A549 (cell line): ENCODE data around the gene GATM. TPM values are rescaled to one million over a fixed set of nuclear protein-coding genes. Genes with fewer than 3 reads are reported as not detected.

Source experiments
- ATAC-seq, 2 experiments: fragments of 200-7000 bp in 1 of 2; fragments of >200 bp in 1 of 2; cut with Nextera tagmentation in 1 of 2; cut with Tn5 transposase in 1 of 2; 3 replicates each; pipeline versions ENCODE4 v1.8.0 to v1.9.1; 2018 to 2020; ENCODE audit warnings: mild to moderate bottlenecking in 1 of 2, moderate library complexity in 1 of 2
- CTCF ChIA-PET: fragments of 300-600 bp; sonication (Branson Sonifier 250); formaldehyde crosslinking; extraction: SDS; loops from one replicate; lab custom pipeline; 2021; ENCODE audit warnings: antibody characterized with exemption, inconsistent platforms; lab: Yijun Ruan, JAX
- POLR2A ChIA-PET: fragments of 350-600 bp; formaldehyde crosslinking; extraction: SDS; loops from one replicate; lab custom pipeline; 2021; ENCODE audit warnings: antibody characterized with exemption, inconsistent platforms; lab: Yijun Ruan, JAX
- DNase-seq, 2 experiments: peaks; one replicate each; pipeline versions ENCODE4 v3.0.0 to v3.0.0-alpha.2; 2011 to 2016; ENCODE audit warnings: low read depth in 1 of 2, low spot score in 1 of 2
- FAIRE-seq: peaks from 2 replicates; lab custom pipeline; 2011; peaks lifted over from hg19 to GRCh38; lab: Jason Lieb, UNC
- H3K27ac ChIP-seq, 2 experiments: fragments of >200 bp; sonication (Bioruptor Twin); formaldehyde crosslinking; 3 replicates each; pipeline ENCODE4 v1.5.1; 2016 to 2017
- H3K4me1 ChIP-seq: fragments of >200 bp; sonication (Bioruptor Twin); formaldehyde crosslinking; 3 replicates; pipeline ENCODE4 v1.6.1; 2016
- H3K4me2 ChIP-seq: fragments of >200 bp; sonication (Bioruptor Twin); formaldehyde crosslinking; 3 replicates; pipeline ENCODE4 v1.6.1; 2016
- H3K4me3 ChIP-seq: fragments of >200 bp; sonication (Bioruptor Twin); formaldehyde crosslinking; 3 replicates; pipeline ENCODE4 v1.5.1; 2016
- H3K9me3 ChIP-seq: fragments of >200 bp; sonication (Bioruptor Twin); formaldehyde crosslinking; 3 replicates; pipeline ENCODE4 v1.6.1; 2016
- CBX8 ChIP-seq: fragments of 200-600 bp; sonication (generic); IDR thresholded peaks from 2 replicates; pipeline ENCODE4 v1.6.1; 2016
- CEBPB ChIP-seq, 2 experiments: fragments of >200 bp in 1 of 2; sonication (Bioruptor Twin) in 1 of 2; formaldehyde crosslinking in 1 of 2; IDR thresholded peaks; 2 replicates each; pipeline ENCODE4 v1.6.1; 2012 to 2016
- CHD4 ChIP-seq: fragments of 200-600 bp; sonication (generic); IDR thresholded peaks from 2 replicates; pipeline ENCODE4 v1.6.1; 2016; ENCODE audit warnings: antibody characterized with exemption, mild to moderate bottlenecking, borderline replicate concordance
- ELK1 ChIP-seq: fragments of 150-350 bp; IDR thresholded peaks from 2 replicates; pipeline ENCODE4 v1.6.1; 2014; ENCODE audit warnings: low read depth, mild to moderate bottlenecking, low read length
- GATA3 ChIP-seq: IDR thresholded peaks from 2 replicates; pipeline ENCODE4 v1.6.1; 2012; ENCODE audit warnings: borderline replicate concordance
- HDAC2 ChIP-seq: fragments of 200-600 bp; sonication (generic); IDR thresholded peaks from 2 replicates; pipeline ENCODE4 v1.6.1; 2016
- HOXB5 ChIP-seq: fragments of 250-450 bp; sonication (Bioruptor Pico); IDR thresholded peaks from 2 replicates; pipeline ENCODE4 v1.5.0; 2020; ENCODE audit warnings: mild to moderate bottlenecking, moderate library complexity
- KDM5A ChIP-seq: fragments of 200-600 bp; sonication (generic); IDR thresholded peaks from 2 replicates; pipeline ENCODE4 v1.6.1; 2016; ENCODE audit warnings: antibody characterized with exemption, mild to moderate bottlenecking
- MAFK ChIP-seq: fragments of 450-650 bp; IDR thresholded peaks from 2 replicates; pipeline ENCODE4 v1.6.1; 2014; ENCODE audit not compliant: partially characterized antibody
- MYC ChIP-seq: IDR thresholded peaks from 2 replicates; pipeline ENCODE4 v1.6.1; 2012; ENCODE audit warnings: mild to moderate bottlenecking, inconsistent platforms, low read length, improper control_type of control experiment, borderline replicate concordance
- PBX3 ChIP-seq: IDR thresholded peaks from 2 replicates; pipeline ENCODE4 v1.6.1; 2012
- PHF8 ChIP-seq: fragments of 200-600 bp; sonication (generic); IDR thresholded peaks from 2 replicates; pipeline ENCODE4 v1.6.1; 2016; ENCODE audit warnings: low read depth, mild to moderate bottlenecking, antibody characterized with exemption, moderate library complexity, borderline replicate concordance
- SMC3 ChIP-seq: fragments of >200 bp; sonication (Bioruptor Twin); formaldehyde crosslinking; IDR thresholded peaks from 3 replicates; pipeline ENCODE4 v1.6.1; 2018; ENCODE audit warnings: inconsistent platforms
- WGBS: methylation state at CpG from one replicate; pipeline ENCODE4 v1.1.6; 2017; ENCODE audit errors: missing lambda C conversion rate; 5-methylcytosine and 5-hydroxymethylcytosine counted together
- polyA plus RNA-seq, 4 experiments: library from polyadenylated mRNA; depleted of rRNA in 3 of 4; stranded (reverse); fragments of >200 nt; fragmentation: RNase III in 1 of 4; extraction: RNeasy Plus Mini Kit Qiagen cat#74134 plus additional on column Dnase treatment in 1 of 4; gene quantifications; 2 replicates in 3 of 4; 3 replicates in 1 of 4; pipeline ENCODE4 v1.2.3, GENCODE V29; 2011 to 2017
- TF ChIP-seq, protein P1 (sequence below): IDR thresholded peaks from 2 replicates; pipeline ENCODE4 v1.6.1; 2012; ENCODE audit warnings: low read depth, borderline replicate concordance
- TF ChIP-seq, protein P2 (sequence below): fragments of >200 bp; sonication (Bioruptor Twin); formaldehyde crosslinking; IDR thresholded peaks from 2 replicates; pipeline ENCODE4 v1.6.1; 2016
- TF ChIP-seq, protein P3 (sequence below): fragments of 450-650 bp; IDR thresholded peaks from 2 replicates; pipeline ENCODE4 v1.6.1; 2014; ENCODE audit warnings: antibody characterized with exemption

The GATM gene
- polyA plus RNA-seq, 2 of the 4 experiments (the other 2 are of a cell fraction), result 4.0 to 6.5 TPM

GRCh38 chr15:45385590-45385989 is 7.2 kb upstream of the GATM start:
- Histone ChIP-seq H3K27ac (no peak overlapping the region), H3K9me3 (no peaks in the 10 kb centered on the region), H3K4me2 (no peak overlapping the region), H3K4me3 (no peak overlapping the region), H3K4me1 (peaks cover 7% of the 10 kb centered on the region; the same call in 2 of the 3 replicates)
- DNase-seq (no peak), ATAC-seq (no peak), FAIRE-seq (no peak)
- CTCF ChIA-PET, result no interaction called here
- 59% methylated on average over 1 of the region's 1 CpG for WGBS
- TF ChIP-seq HDAC2 (no peak), HOXB5 (CRISPR knock-in tag) (no peak), SMC3 (no peak), CEBPB (IDR thresholded peaks at IDR 0.05) (no peak), GATA3 (no peak), MAFK (no peak), KDM5A (no peak), ELK1 (no peak), MYC (no peak), CHD4 (no peak), PBX3 (no peak)
- TF ChIP-seq, protein P1, sequence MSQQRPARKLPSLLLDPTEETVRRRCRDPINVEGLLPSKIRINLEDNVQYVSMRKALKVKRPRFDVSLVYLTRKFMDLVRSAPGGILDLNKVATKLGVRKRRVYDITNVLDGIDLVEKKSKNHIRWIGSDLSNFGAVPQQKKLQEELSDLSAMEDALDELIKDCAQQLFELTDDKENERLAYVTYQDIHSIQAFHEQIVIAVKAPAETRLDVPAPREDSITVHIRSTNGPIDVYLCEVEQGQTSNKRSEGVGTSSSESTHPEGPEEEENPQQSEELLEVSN, result no peak
- TF ChIP-seq, protein P2, sequence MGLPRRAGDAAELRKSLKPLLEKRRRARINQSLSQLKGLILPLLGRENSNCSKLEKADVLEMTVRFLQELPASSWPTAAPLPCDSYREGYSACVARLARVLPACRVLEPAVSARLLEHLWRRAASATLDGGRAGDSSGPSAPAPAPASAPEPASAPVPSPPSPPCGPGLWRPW, result no peak
- POLR2A ChIA-PET, result no interaction called here

DNA sequence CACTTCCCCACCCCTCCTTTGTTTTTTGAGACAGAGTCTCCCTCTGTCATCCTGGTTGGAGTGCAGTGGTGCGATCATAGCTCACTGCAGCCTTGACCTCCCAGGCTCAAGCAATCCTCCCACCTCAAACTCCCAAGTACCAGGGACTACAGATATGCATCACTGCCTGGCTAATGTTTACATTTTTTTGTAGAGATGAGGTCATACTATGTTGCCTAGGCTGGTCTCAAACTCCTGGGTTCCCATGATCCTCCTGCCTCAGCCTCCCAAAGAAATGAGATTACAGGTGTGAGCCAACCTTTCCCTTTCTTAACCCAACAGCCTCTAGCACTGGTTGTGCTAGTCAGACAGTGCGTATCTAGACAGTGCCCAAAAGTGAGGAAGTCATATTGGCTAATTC is 6.4 kb upstream of the GATM start:
- CTCF ChIA-PET, result interaction anchor here (2.2 to 2.5 kb wide), 2 partner anchors 15 to 180 kb away, joined by 10 read pairs; no protein-coding TSS in a partner anchor

DNA sequence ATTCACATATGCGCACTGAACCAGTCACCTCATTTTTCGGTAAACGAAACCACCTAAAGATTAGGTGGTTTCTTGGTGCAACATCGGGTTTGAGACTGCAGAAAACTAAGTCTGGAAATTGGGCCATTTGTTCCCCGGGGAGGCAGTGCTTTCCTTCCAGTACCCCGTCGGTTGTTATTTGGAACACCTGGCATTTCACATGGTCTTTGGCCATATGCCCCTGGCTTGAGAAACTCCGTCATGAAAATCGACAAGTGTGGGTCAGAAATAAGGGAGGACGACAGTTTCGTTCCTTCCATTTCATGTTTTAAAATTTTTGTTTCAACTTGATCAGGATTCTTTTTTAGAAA is 544 bp upstream of the GATM start:
- peaks cover 5% of the 10 kb centered on the region; the same call in 1 of the 3 replicates for H3K4me1 ChIP-seq
- no peak for FAIRE-seq
- TF ChIP-seq, protein P3, sequence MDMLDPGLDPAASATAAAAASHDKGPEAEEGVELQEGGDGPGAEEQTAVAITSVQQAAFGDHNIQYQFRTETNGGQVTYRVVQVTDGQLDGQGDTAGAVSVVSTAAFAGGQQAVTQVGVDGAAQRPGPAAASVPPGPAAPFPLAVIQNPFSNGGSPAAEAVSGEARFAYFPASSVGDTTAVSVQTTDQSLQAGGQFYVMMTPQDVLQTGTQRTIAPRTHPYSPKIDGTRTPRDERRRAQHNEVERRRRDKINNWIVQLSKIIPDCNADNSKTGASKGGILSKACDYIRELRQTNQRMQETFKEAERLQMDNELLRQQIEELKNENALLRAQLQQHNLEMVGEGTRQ, result no peak
- TF ChIP-seq, protein P1, result no peak
- no peak for TF ChIP-seq CHD4
- TF ChIP-seq CBX8, result no peak
- no peaks in the 10 kb centered on the region for H3K9me3 ChIP-seq
- H3K4me3 ChIP-seq, result peak overlapping the region; percentile 57
- 74% methylated on average over 11 of the region's 11 CpGs for WGBS
- CTCF ChIA-PET, result interaction anchor here (1.0 to 1.2 kb wide), 2 partner anchors 173 to 216 kb away, joined by 4 to 5 read pairs; no protein-coding TSS in a partner anchor
- no peak for DNase-seq
- peak overlapping the region; percentile 77 to 93; a peak in 5 of 6 replicates for H3K27ac ChIP-seq
- H3K4me2 ChIP-seq, result peak overlapping the region; percentile 99
- POLR2A ChIA-PET, result interaction anchor here (1.5 kb wide), 1 partner anchor 23 kb away, joined by 3 read pairs; a partner anchor contains a TSS
- ATAC-seq, result no peak

More for the DNA sequence above, 6.4 kb upstream of the GATM start:
- Histone ChIP-seq H3K4me1 (peaks cover 7% of the 10 kb centered on the region; the same call in 2 of the 3 replicates), H3K27ac (no peak overlapping the region), H3K4me3 (no peak overlapping the region), H3K4me2 (no peak overlapping the region), H3K9me3 (no peaks in the 10 kb centered on the region)
- POLR2A ChIA-PET, result no interaction called here
- DNase-seq (no peak), ATAC-seq (no peak), FAIRE-seq (no peak)
- TF ChIP-seq PHF8, result no peak
- 100% methylated on average over 2 of the region's 2 CpGs for WGBS
